Measurements from ENCODE around the gene MYL10. TPM values are rescaled to one million over a fixed set of nuclear protein-coding genes. Genes with fewer than 3 reads are reported as not detected.

Gene MYL10
- total and polyA plus RNA-seq, 2 of the 8 experiments (the other 6 are each of a cell fraction or from before 2014, with no cell fraction given) = 0.18 TPM; not detected in 1

DNA sequence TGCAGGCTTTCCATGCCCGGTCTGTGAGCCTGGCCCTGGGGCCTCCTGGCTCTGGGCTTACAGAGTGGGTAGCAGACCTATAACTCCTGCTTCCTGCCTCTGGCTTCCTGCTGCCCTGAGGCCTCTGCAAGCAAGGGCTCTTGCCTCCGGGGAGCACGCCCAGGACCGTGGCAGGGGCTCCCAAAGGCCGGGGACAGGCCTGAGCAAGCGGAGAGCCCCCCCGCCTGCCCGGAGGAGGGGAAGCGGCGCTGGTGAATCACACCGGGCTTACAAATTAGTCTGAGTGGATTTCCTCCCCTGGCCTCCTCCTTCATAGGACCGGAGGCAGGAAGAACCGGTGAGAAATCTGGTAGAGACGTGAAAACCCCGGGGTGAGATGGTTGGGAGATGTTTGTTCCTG lies 1.5 kb upstream of the MYL10 start:
- Histone ChIP-seq H3K18ac (ENCODE audit: extremely low read depth, low read length) (no peak overlapping the region), H3K79me2 (ENCODE audit: control insufficient read depth in 1 of 2, insufficient read depth in 2 of 2, low read length in 2 of 2) (no peaks in the 10 kb centered on the region), H4K91ac (replicated peaks; ENCODE audit: insufficient read length, low read length) (no peak overlapping the region), H2AK5ac (ENCODE audit: low read depth, low read length) (no peak overlapping the region), H3K9me3 (ENCODE audit: insufficient read depth in 2 of 2, low read depth in 1 of 2, low read length in 1 of 2) (0 out of 4 replicates have a peak, but pooled peaks cover 0 to 5% of the 10 kb centered on the region in 2 experiments), H3K36me3 (ENCODE audit: control insufficient read depth in 2 of 4, insufficient read depth in 4 of 4, low read length in 3 of 4) (no peaks in the 10 kb centered on the region), H3K4me1 (replicated peaks in 1 of 4; ENCODE audit: control insufficient read depth in 3 of 4, insufficient read depth in 4 of 4, low read length in 3 of 4) (peaks cover 0 to 13% (median 8%) of the 10 kb centered on the region in 4 experiments; a peak in 6 of 7 replicates), H3K56ac (replicated peaks; ENCODE audit: insufficient read length, low read depth, low read length) (no peak overlapping the region), H2BK15ac (ENCODE audit: low read length) (no peak overlapping the region), H2BK12ac (ENCODE audit: low read depth, low read length) (no peak overlapping the region), H3K4me3 (ENCODE audit: extremely low read depth in 1 of 4, insufficient read depth in 2 of 4, low read depth in 3 of 4, low read length in 4 of 4) (no peak overlapping the region), H2BK120ac (replicated peaks; ENCODE audit: low read depth, low read length) (no peak overlapping the region), H4K20me1 (replicated peaks in 1 of 2; ENCODE audit: control insufficient read depth in 1 of 2, insufficient read depth in 2 of 2, low read length in 2 of 2) (no peaks in the 10 kb centered on the region), H3K27me3 (replicated peaks in 1 of 4; ENCODE audit: control insufficient read depth in 3 of 4, extremely low read depth in 1 of 4, insufficient read depth in 3 of 4, low read length in 3 of 4) (no peaks in the 10 kb centered on the region), H4K8ac (ENCODE audit: extremely low read depth, insufficient read depth, low read length) (no peak overlapping the region; the same call in 1 of the 2 replicates), H4K5ac (ENCODE audit: insufficient read length, low read depth, low read length) (no peak overlapping the region), H3K4me2 (ENCODE audit: insufficient read depth in 1 of 2, low read depth in 2 of 2, low read length in 2 of 2) (no peak overlapping the region), H3K9ac (replicated peaks in 1 of 4; ENCODE audit: extremely low read depth in 1 of 4, low read depth in 3 of 4, low read length in 3 of 4) (no peak overlapping the region), H2AFZ (ENCODE audit: low read length) (no peak overlapping the region), H3K14ac (ENCODE audit: insufficient read length) (no peak overlapping the region), H3K27ac (ENCODE audit: low read depth, low read length) (no peak overlapping the region), H3K23me2 (ENCODE audit: low read depth, low read length) (no peaks in the 10 kb centered on the region), H3K4ac (replicated peaks; ENCODE audit: insufficient read length, low read depth, low read length) (no peak overlapping the region), H2BK20ac (ENCODE audit: low read length) (no peak overlapping the region), H3K23ac (ENCODE audit: insufficient read length) (no peak overlapping the region), H2BK5ac (ENCODE audit: low read depth, low read length) (no peak overlapping the region), H3K79me1 (ENCODE audit: low read depth, low read length) (no peaks in the 10 kb centered on the region)
- CTCF ChIA-PET (ENCODE audit: partially characterized antibody) = interaction anchor here (0.7 kb wide), 1 partner anchor 14 kb away, joined by 3 read pairs; no protein-coding TSS in a partner anchor
- FAIRE-seq = no peak
- 74% methylated on average over 15 of the region's 15 CpGs; no CpG with 5 or more reads in 1 of the 2 experiments for WGBS, 2 experiments (ENCODE audit: extremely low coverage in 1 of 2, insufficient coverage in 1 of 2, insufficient read length in 1 of 2, insufficient replicate concordance in 2 of 2, low coverage in 1 of 2, low lambda C conversion rate in 2 of 2, missing lambda C conversion rate in 1 of 2)
- POLR2A ChIA-PET (ENCODE audit: partially characterized antibody) = no interaction called here
- DNase-seq (ENCODE audit: low read depth in 1 of 2, low spot score in 2 of 2) = no peak
- TF ChIP-seq SP4 (IDR thresholded peaks at IDR 0.05; ENCODE audit: low read length) = no peak
- TF ChIP-seq TCF12 (IDR thresholded peaks at IDR 0.05; ENCODE audit: low read depth, low read length) = no peak
- TF ChIP-seq SIX5 (IDR thresholded peaks at IDR 0.05; ENCODE audit: low read depth, low read length) = no peak
- no peak for TF ChIP-seq EGR1 (IDR thresholded peaks at IDR 0.05; ENCODE audit: borderline replicate concordance, low read depth, low read length)
- TF ChIP-seq POU5F1 (IDR thresholded peaks at IDR 0.05; ENCODE audit: low read depth, low read length) = no peak
- TF ChIP-seq NANOG (IDR thresholded peaks at IDR 0.05; ENCODE audit: insufficient read depth, low read depth, low read length, poor library complexity, severe bottlenecking) = no peak
